HG03280 (cell line): Measurements from ENCODE around the gene ISOC2.
"Not testable (repeated sequence)": the region's sequence is repeated elsewhere in the genome, so short reads cannot be mapped to it uniquely, and the experiment has no call there.

Experiments
- ATAC-seq: cut with Tn5 transposase; IDR thresholded peaks from one replicate; pipeline ENCODE4 v1.9.1; 2021; ENCODE audit warnings: mild to moderate bottlenecking, moderate library complexity; ENCODE audit not compliant: unreplicated experiment

The ISOC2 gene

DNA sequence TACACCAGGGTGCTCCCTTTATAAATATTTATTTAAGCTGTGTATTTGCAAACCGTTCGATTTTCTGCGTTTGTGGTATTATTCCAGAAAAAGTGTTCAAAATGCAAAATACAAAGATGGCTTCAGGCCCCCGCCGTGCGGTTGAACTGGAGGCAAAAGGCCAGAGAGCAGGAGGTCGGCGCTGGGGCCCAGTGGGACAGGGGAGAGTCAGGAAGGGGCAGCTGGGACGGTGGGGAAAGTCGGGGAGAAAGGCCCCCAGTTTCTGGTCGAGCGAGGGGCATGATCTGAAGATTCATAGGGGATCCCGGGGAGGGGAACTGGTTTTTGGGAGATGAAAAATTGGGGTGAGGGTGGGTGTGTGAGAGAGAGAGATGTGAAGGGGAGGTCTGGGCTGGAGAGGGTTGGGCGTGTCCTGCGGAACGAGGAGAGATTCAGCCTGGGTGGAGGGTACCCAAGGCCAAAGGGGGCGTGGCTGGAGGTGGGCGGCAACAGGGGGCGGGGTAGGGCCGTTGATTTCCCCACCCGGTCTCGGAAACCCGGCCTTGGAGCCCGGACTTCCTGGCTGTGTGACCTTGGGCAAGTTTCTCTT, 678 bp downstream of the ISOC2 start:
- ATAC-seq, result no peak

DNA sequence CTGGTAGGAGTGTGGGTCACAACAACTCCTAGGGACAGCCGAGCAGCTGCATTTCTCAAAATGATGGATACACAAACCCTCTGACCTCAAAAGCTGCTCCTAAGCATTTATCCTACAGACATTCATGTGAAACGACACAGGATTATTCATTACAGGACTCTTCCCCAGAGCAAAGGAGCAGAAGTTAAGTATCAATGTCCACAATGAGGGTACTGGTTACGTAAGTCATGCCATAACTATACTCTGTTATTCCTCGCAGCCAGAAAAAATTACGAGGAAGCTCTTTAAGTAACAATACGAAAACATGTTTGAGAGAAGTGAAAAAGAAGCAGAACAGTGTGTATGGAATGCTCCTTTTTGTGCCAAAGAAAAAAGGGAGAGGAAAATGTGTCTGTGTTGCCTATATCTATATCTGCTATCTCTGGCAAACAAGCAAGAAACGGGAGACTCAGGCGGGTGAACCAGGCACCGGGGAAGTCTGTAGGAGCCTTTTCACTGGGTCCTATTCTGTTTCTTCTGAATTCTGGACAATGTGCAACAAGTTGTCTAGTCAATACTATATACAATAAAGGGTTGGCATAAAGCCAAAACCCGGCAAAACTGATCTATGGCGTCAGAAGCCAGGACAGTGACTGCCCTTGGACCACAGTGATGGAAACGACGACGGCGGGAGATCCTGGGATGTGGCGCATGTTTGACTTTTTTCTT, 1.3 kb downstream of the ISOC2 start:
- ATAC-seq, result no peak

DNA sequence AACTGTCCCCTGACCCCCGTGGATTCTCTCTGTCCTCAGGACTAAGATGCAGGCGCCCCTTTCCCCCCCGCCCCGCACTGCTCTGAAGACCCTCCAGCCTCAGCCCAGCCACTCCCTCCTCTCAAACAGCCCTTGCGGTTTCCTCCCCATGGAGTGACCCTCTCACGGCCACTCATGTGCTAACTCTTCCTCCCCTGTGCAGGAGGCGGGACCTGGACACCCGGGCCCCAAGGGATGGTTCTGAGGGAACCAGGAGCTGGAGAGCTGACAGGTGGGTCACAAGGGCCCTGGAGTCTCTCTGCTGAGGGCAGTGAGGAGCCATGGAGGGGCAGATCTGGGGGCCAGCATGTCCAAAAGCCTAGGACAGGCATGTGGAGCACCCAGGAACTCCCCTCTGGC, 1.9 kb downstream of the ISOC2 start:
- no peak for ATAC-seq

DNA sequence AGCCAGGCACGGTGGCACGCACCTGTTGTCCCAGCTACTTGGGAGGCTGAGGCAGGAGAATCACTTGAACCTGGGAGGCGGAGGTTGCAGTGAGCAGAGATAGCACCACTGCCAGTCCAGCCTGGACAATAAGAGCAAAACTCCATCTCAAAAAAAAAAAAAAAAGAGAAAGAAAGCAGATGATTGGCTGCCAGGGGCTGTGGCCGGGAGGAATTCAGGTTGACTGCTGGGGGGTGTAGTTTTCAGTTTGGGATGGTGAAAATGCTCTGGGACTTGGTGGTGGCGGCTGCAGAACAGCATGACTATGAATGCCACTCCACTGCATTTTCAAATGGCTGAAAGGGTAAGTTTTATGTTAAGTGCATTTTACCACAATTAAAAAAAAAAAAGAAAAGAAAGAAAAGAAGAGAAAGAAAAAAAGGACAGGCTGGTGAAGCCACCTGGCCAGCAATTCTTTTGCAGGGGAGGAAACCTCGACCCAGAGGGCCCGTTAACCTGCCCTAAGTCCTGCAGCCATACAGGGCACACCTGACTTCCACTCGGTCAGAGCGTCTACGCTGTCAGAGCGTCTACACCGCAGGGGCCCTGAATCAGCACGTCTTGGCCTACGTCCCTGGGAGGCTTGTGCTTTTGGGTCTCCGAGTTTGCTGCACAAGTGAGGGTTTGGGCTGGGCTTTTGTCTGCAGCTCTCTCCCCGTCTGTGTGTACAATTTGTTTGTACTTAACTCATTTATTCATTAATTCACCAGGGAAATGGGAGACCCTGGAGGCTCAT, 3.6 kb downstream of the ISOC2 start:
- no peak for ATAC-seq

DNA sequence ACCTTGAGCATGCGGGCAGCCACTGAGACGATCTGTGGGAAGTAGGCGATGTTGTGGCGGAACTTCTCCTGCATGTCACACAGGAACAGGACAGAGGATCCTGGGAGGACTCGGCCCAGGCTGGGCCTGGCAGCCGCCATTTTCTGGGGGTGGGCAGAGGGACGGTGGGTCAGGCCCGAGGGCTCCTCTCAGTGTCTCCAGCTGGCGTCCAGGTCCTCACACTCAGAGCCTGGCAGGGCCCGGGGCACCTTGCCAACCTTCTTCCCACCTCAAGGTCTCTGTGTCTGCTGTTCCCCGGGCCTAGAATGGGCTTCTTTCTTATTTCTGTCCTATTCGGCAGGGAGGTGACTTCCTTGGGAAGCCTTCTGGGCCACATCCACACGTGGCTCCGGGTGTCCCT, 5.1 kb downstream of the ISOC2 start:
- no peak for ATAC-seq

DNA sequence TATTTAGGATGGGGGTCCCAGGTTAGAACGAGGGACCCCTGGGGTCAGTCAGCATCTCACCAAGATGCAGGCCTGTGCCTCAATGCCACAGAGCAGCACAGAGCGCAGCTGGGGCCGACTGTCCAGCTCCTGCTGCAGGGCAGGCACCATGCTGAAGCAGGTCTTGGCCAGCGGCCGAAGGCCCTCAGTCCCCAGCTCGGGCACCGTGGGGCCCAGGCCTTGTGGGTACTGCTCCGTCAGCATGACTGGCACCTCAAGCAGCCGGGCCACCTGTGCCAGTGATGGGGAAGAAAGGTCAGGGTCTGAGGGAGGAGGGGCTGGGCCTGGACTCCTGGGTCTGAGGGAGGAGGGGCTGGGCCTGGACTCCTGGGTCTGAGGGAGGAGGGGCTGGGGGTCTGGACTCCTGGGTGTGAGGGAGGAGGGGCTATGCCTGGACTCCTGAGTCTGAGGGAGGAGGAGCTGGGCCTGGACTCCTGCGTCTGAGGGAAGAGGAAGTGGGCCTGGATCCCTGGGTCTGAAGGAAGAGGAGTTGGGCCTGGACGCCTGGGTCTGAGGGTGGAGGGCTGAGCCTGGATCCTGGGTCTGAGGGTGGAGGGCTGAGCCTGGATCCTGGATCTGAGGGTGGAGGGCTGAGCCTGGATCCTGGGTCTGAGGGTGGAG, 5.7 kb downstream of the ISOC2 start:
- ATAC-seq, result no peak

DNA sequence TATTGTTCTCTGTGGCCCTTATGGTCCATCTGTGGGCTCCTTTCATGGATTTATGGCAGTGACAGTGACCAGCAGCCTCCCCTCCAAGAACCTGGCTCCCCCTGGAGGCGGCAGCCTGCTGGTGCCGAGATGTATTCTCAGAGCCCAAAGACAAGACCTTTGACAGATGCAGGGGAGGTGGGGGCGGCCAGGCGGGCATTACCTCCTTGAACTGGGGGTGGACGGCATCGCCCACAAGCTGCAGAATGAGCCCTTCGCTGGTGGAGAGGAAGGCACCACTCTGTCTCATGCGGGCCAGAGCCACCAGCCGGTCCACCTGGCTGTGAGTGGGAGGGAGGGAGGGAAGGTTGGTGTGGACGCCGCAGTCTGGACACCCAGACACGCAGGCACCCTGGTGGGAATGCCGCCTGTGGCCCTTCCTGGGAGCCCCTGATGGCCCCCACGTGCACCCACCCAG, 6.6 kb downstream of the ISOC2 start:
- ATAC-seq, result no peak

DNA sequence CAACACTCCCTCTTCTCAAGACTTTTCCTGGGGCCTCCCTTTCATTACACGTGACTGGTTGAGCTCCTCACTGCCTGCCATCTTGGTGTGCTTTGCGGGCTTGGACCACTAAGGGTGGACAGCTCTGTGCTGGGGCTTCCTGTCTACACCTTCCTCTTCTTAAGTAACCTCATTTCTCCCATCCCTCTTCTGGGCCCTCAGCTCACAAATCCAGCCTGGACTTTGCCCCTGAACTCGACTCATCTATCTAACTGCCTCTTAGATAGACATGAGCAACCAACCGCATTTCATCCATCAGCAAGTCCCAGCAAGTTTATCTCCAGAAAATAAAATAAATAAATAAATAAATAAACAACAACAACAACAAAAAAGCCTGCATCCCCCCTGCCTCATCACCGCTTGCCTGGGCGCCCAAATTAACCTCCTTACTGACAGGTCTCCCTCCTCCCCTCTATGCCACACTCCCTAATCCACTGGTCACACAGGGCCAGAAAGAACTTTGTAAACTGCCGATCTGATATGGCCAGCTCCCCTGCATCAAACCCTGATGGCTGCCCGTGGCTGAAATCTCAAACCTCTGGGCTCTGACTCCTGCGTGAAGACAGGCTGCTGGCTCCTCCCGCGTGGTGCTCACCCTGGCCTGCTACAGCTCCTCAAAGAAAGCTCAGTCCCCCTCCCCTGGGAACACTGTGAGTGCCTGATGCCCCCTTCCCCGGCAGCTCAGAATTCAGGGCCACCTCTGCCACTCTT, 7.8 kb downstream of the ISOC2 start:
- ATAC-seq, result no peak

DNA sequence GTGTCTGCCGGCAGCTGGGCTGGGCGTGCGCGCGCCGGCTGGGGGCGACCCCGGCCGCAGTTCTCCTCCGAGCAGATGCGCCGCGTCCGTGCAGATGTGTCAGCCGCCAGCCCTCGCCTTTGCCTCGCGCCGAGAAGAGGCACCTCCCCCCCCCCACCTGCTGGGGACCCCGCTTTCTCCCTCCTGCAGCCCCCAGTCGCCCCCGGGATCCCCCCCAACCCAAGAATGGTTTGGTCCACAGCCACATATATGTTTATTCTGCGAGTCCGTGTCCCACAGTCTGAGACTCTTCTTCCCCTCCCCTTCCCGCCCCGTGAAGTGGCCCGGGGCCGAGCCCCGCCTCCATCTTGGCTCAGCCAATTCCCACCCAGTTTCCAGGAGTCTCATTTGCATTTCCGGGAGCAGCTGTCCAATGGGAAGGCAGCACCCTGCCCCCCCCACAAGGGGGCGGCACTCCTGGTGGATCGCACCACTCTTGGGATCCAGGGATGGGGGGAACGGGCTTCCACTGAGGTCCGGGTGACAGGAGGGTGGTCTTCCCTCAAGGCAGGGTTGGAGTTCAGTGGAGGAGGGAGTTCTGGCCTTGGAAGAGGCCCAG, 8.6 kb downstream of the ISOC2 start:
- ATAC-seq, result no peak

DNA sequence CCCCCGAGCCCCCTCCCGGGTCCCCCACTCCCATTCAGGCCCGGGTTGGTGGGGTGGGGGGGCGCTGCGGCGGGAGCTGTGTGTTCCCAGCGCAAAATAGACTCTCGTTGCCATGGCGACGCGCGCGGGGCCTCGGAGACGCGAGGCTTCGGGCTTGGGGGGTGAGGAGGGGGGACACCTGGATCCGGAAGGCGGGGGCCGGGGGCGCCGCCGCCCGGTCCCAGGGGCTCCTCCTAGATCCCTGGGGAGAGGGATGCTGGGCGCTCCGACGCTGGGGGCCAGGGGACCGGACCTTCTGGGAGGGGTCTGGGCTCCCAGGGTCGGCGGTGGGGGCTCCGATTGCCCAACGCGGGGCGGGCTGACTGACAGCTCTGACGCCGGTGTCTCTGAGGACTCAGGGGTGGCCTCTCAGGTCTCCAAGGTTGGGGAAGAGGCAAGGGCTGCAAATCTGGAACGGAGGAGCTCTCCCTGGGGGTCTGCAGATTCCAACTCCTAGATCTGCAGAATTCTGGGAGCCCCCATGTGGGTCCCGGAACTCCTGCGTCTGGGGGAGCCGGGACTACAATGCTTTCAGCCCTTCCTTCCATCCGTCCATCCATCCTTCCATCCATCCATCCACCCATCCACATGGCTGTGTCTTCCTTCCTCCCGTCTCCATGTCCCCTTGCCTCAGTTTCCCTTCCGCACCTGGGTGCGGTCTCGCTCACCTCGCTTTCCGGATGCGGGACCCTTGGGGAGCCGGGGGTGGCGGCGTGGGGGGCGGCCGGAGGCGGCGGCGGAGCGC, 9.3 kb downstream of the ISOC2 start:
- ATAC-seq, result no peak

DNA sequence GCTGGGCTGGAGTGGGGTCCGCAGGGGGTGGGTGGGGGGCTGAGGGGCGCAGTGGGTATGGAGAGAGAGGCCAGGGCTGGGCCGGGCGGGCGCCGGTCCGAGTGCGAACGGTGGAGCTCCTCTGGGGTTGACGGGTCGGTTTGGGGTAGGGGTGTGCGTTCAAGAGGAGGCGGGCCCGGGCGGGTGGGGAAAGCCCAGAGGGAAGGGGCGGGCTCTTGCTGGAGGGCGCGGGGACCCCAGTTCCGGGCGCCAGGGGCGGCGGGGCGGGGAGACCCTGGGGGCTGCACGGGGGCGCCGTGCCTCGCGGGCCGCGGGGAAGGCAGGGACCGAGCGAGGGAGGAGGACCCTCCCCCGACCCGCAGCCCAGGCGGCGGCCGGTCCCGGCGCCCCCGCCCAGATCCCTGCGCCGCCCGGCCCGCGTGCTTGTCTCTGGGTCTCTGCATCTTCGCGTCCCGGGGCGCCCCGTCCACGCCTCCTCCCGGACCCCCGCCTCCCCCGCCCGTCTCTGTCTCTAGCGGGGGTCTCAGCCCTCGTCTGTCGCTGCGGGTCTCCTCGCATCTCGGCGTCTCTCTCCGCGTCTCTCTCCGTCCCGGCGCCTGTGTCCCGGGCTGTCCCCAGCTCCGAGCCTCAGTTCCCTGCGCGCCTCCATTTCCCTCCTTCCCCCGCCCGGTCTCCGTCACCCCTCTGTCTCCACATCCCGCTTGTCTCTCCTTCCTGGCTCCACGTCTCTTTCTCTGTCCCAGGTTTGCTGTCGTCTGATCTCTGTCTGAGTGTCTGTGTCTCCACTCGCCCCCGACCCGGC, 10.1 kb downstream of the ISOC2 start:
- no peak for ATAC-seq

DNA sequence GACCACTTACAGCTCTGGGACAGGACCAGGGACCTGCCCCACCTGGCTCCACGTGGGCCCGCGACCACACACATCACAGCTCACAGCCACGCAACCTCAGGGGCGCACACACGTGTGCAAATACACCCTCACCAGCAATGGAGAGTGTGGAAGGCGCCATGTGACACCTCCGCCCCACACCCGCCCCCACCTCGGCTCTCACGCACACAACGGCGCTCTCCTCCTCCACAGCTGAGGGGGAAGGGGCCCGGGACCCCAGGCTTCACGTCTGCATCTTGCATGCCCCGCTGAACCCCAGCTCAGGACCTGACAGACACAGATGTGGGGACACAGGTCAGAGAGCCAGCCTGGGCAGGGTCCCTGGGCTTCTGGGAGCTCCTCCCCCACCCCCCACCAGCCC, 12.0 kb downstream of the ISOC2 start:
- ATAC-seq, result no peak

DNA sequence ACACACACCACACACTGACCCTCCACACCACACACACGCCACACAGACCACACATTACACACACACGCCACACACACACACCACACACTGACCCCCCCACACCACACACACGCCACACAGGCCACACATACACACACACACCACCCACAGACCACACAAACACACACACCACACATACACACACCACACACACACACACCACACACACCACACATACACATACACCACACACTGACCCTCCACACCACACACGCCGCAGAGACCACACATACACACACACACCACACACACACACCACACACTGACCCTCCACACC, 13.3 kb downstream of the ISOC2 start:
- ATAC-seq, result not testable (repeated sequence)

DNA sequence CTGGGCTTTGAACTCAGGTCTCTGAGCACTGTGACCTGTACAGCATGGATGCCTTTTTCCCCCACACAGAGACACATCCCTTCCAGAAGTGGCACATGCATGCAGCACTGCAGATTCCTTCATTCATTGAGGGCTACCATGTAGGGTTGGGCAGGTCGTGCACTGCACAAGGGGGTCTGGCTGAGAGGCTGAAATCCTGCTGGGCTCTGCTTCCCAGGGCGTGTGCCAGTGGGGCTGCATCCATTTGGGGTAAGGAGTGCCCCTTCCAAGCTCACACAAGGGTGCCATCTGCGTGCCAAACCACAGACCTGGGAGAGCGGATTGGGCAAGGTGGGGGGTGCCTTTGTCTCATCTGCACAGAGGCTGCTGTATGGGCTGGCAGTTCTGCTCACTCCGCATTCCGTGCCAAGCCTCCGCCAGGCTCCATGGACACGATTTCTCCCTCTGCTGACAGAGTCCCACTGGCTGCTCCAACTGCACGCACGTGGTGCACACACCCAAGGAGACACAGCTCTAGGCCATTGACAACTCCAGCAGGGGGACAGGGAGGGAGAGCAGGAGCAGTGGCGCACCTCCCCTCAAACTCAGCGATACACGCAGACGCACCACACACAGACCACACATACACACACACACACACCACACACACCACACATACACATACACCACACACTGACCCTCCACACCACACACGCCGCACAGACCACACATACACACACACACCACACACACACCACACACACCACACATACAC, 13.8 kb downstream of the ISOC2 start:
- no peak for ATAC-seq

DNA sequence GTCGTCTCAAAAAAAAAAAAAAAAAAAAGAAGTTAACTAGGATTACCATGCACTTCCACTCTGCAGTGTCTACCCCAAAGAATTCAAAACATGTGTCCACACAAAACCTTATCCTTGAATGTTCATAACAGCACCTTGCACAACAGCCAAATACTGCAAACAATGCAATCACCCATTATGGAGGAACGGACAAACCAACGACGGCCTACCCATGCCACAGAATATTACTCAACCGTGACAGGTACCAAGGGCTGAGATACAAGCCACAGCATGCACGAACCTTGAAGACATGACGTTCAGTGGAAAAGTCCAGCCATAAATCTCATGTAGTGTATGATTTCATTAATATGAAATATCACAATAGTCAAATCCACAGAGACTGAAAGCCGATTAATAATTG, 15.4 kb downstream of the ISOC2 start:
- no peak for ATAC-seq

DNA sequence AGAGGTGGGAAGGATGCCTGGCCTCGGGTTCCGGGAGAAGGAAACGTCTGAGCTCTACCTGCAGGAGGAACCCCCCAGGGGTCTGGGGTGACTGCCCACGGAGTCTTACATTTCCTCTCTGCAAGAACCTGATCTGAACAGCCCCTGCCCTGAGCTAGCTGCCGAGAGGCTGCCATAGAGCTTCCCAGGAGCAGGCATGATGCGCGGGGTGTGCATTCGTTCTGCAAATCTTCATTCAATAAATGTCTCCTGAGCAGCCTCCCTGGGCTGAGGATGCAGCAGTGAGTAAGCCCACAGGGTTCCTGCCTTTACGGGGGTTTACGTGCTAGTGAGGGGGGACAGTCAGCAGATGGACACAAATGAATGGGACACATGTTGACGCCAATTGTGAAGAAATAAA, 16.8 kb downstream of the ISOC2 start:
- no peak for ATAC-seq

DNA sequence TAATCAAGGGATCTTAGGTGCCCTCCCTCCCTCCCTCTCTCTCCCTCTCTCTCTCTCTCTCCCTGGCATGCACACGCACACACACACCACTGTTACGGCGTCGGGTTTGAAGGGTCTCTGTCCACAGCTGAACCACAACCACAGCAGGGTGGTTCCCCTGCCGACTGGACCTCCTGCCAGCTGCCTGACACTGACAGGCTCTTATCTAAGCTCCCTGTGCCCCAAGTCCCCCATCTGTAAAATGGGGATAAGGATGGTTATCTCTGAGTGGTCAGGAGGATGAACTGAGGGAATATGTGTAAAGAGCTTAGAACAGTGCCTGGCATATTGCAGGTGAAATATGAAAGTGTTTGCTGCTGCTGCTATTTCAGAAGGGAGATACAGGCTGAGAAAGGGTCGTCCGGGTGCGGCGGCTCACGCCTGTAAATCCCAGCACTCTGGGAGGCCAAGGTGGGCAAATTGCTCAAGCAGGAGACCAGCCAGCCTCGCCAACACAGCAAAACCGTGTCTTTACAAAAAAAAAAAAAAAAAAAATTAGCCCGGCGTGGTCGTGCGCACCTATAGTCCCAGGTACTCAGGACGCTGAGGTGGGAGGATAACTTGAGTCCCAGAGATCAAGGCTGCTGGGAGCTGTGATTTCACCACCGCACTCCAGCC, 17.5 kb downstream of the ISOC2 start:
- ATAC-seq, result no peak
